Testis (tissue), 2 donors: Measurements from ENCODE around the gene GPR89B.
"Not testable (repeated sequence)": the region's sequence is repeated elsewhere in the genome, so short reads cannot be mapped to it uniquely, and the experiment has no call there.

ENCODE experiments used
- POLR2A ChIP-seq: fragments of 450-650 bp; IDR thresholded peaks from one replicate; pipeline ENCODE4 v1.6.1; 2017; ENCODE audit warnings: antibody characterized with exemption, mild to moderate bottlenecking, moderate library complexity
- TF ChIP-seq, protein P1 (sequence below), 3 experiments: fragments of 450-650 bp in 2 of 3; fragments of 200-600 bp in 1 of 3; sonication (generic) in 1 of 3; IDR thresholded peaks; one replicate each; pipeline ENCODE4 v1.5.1; 2016 to 2019; ENCODE audit warnings: antibody characterized with exemption in 3 of 3, mild to moderate bottlenecking in 2 of 3, moderate library complexity in 1 of 3

DNA sequence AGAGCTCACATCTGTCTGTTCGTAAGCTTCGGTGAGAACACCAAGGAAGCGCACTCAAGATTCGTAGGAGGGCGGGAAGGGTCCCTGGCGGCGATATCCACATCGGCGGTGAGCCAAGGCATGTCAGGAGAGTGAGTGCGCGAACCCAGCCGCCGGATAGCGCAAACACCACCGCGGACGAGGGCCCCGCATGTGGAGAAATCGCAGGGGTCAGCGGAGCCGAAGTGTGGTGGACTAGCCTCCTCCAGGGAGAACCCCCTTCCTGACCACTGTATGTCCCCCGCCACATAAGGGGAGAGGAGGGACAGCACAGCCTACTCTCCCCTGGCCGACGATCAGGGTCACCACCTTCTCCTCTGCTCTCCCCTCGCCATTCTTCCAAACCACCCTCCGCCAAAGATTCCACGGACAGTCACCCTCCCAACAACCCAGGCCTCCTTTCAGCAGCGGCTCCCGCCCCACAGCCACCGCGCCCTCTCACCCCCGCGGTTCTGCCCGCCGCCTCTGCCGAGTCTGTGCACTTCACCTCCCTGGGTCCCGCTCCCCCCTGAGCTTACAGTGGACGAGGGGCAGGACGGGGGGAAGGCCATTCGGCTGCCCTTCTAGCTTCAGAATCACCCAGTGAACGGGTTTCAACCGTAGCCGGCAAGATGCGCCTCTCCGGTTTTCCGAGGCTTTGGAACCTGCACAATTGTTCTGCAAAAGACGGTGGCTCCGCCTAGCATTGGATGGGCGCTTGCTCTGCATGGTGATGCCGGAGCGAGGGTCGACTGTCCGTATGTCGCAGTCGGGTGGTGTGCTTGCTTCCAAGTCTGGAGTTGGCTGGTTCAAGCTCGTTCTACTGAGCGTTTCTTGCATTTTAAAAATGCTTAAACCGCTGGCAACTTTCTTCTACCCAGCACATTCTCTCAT is 86.3 kb downstream of the GPR89B start:
- TF ChIP-seq POLR2A = not testable (repeated sequence)
- TF ChIP-seq, protein P1, sequence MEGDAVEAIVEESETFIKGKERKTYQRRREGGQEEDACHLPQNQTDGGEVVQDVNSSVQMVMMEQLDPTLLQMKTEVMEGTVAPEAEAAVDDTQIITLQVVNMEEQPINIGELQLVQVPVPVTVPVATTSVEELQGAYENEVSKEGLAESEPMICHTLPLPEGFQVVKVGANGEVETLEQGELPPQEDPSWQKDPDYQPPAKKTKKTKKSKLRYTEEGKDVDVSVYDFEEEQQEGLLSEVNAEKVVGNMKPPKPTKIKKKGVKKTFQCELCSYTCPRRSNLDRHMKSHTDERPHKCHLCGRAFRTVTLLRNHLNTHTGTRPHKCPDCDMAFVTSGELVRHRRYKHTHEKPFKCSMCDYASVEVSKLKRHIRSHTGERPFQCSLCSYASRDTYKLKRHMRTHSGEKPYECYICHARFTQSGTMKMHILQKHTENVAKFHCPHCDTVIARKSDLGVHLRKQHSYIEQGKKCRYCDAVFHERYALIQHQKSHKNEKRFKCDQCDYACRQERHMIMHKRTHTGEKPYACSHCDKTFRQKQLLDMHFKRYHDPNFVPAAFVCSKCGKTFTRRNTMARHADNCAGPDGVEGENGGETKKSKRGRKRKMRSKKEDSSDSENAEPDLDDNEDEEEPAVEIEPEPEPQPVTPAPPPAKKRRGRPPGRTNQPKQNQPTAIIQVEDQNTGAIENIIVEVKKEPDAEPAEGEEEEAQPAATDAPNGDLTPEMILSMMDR (IDR thresholded peaks at IDR 0.05) = not testable (repeated sequence)
